GM18499 (cell line): Measurements from ENCODE around the gene PNMA6E.
"Not testable (repeated sequence)": the region's sequence is repeated elsewhere in the genome, so short reads cannot be mapped to it uniquely, and the experiment has no call there.

Experiments used
- ATAC-seq: cut with Tn5 transposase; IDR thresholded peaks from one replicate; pipeline ENCODE4 v1.9.1; 2021; ENCODE audit warnings: moderate number of reproducible peaks; ENCODE audit not compliant: insufficient read depth, unreplicated experiment

The PNMA6E gene

DNA sequence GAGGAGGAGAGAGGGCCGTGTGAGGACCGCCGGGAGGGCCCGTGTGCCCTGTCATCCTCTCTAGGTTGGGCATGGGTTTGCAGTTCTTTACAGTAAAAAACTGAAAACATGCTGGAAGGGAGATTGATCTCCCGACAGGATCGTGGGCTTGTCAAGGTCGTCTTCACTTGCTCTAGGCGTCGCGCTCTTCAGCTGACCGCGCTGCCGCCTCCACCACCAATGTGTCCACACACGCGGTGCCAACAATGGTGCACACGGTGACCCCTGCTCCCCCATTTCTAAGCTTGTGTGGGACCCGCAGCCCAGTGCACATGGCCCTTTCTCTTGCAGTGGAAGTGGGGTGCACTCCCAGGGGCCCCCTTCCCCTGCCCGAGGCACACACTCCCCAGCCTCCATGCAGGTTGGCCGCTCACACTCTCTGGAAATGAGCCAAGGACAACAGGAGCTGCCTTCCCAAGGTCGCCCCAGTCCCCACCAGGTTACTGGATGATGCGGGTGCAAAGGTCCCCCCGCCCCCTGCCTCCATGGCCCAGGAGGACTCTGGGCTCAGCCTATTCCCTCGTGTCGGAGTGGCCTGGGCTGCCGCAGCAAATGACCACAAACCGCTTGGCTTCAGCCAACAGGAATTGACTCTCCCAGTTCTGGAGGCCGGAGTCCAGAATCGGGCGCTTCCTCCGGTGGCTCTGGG, 8.4 kb upstream of the PNMA6E start:
- no peak for ATAC-seq

DNA sequence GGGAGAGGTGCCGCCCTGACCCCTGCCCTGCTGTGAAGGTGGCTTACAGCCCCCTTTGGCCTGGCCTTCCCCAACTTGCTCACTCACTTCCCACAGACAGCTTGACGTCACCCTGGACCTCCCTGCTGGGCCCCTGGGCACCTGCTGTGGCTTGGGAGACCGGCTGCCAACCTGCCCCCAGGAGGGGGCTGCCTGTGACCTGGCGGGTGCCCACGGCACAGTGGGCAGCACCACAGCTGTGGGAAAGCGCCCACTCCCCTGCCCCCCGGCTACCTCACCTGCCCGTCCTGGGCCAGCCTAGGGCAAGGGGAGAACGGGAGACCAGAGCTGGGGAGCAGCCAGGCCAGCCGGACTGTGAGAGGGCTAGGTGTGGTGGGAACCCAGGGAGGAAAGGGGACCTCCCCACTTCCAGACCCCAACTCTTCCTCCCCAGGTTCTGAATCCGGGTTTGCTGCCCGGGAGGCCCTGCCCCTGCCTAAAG, 7.8 kb upstream of the PNMA6E start:
- ATAC-seq, result no peak

DNA sequence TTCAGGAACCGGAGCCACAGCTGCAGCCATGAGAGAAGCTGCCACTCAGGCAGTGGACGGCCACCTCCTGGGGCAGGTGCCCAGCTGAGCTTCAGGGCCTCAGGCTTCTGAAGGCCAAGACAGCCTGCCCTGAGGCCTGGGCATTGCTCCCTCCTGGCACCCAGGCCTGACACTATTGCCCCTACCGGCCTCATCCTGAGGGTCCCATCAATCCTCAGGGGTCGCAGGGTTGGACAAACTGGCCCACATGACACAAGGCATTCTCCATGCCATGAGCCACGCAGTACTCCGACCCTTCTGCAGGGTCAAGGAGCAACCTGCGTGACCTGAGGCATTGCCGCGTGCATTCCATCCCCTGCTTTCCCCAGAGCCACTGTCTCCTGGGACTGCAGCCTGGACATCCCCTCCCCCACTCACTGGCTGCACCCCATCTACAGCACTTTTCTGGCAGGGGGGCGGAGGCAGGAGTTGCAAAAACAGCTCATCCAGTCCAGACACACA, 7.1 kb upstream of the PNMA6E start:
- no peak for ATAC-seq

DNA sequence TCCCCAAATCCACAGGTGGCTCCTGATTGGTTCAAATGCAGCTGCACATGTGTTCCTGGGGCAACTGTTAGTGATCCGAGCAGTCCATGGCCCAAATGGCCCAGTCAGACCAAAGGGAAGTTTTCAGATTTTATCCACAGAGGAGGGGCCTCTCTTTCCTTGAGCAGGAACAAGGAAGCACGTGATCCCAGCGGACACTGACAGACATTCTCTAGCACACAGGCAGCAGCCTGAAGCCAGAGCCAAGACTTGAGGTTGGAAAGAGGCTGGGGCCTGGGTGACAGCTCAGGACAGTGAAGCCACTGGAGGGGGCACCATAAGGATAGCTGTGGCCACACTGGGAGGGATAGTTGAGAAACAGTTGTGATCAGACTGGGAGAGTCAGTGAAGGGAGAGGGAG, 6.6 kb upstream of the PNMA6E start:
- no peak for ATAC-seq

DNA sequence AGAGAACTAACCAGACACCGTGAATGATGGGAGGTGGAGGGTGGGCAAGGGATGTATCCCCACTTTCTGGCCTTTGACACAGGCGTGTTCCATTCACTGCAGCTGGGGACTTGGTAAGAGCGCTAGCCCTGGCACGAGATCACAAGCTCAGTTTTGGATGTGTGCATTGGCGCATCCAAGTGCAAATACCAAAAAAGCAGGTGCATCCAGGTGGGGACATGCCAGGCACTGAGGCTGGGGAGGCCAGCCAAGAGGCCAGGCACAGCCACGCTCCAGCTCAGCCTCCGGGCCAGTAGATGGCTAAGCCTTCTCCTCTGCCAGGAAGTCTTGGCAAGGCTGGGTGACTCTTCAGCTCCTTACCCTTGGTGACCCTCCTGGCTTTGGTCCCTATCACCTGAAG, 5.8 kb upstream of the PNMA6E start:
- no peak for ATAC-seq

DNA sequence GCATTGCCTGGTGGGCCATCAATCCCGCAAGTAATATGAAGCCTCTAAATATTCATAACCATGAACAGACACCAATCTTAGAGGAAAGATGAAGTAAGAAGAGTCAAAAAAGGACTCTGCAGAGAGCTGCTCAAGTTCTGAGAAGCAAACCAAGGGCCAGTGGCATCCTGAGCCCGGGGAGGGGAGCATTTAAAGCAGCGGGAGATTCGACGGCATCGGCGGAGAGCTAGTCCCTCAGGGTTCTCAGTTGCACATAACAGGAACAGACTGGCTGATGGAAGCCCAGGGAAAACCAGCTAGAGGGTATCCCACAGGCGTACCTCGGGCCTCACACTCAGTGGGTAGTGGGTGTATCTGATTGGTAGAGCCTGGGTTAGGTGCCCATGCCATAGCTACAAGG, 4.9 kb upstream of the PNMA6E start:
- ATAC-seq, result no peak

DNA sequence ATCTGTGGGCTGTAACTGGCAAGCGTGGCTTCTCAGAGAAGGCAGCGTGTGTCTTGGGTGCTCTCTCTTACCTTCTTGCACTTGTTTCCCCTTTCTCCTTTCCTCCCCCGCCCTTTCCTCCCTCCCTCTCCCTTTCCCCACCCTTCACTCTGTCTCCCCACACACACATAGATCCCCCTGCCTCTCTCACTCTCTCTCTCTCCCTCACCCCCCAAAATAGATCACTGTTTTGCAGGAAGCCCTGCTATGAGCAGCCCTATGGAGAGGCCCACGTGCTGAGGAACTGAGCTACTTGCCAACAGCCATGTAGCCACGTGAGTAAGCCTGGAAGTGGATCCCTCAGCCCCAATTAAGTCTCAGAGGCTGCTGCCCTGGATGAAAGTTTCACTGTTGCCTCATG, 4.3 kb upstream of the PNMA6E start:
- ATAC-seq, result no peak

DNA sequence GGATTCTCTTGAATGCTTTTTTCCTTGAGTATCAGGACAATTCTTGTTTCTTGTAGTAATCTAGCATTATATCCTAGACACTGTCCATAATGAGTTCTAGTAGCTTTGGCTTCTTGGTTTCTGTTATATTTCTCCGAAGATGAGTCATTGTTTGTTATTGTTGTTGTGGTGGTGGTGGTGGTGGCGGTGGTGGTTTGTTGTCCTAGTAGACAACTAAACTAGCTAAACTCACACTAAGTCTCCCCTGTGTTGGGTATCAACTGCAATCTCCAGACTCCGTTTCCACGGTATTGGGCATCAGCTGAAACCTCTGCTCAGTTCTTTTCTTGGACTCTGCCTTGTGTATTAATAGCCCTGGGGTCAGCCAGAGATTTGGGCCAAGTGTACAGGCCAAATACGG, 3.2 kb upstream of the PNMA6E start:
- not testable (repeated sequence) for ATAC-seq

DNA sequence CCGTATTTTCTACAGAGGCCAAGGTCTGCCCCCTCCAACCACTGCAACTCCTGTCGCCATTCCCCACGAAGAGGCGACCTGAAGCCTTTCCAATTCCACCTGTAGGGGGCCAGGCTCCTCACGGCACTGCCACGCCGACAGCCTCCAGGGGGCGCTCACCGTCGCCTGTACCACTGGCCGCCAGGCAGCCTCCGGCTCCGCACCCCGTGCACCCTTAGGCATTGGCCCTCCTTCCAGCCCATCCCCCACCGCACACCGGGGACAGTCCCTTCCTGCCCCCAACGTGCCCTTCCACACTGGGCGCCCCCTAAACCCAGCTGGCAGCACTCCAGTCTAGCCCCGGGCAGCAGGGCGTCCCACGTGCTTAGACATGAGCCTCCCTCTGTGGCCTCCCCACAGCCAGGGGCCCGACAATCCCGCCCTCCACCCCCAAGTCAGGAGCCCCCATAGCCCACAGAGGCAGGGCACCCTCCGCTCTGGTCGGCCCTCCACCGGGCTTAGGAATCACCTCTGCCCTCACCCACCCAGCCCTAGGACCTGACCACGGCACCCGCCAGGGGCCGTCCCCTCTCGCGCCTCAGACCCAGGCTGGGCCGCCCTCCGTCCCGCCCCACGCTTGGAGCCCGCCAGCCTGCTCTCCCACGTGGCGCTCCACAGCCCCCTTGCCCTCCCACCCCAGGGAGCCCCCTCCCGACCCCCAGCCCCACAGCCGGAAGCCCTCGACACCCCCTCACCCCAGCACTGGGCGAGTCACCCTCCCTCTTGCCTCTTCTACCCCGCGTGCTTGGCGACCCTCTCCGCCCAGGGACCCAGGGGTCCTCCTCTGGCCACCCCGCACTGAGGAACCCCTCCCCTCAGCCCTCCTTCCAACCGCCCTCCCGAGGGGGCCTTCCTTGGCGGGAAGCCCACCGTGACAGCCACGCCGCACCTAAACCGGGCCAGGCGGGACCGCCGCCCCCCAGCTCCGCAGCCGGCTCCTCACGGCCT, 711 bp downstream of the PNMA6E start:
- ATAC-seq, result no peak

DNA sequence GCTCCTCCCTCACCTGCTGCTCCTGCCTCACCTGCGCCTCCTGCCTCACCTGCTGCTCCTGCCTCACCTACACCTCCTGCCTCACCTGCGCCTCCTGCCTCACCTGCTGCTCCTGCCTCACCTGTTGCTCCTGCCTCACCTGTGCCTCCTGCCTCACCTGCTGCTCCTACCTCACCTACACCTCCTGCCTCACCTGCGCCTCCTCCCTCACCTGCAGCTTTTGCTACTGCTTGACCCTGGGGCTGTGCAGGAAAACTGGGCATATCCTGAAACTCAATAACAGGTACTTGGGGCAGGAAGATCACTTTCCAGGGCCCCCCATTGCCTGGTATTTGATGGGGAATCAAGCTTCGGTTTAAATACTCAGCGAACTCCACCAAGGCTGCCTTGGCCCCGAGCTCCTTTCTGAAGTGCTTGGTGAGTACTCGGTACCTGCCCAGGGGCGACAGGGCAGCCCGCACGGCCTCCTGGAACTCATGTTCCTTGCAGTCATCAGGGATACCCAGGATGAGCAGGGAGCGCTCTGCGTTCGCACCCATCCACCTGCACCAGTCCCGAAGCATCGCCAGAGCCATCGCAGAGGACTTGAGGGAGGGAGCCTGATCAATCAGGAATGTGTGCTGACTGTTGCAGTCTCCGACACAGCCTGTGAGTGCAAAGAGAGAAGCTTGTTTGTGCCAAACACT, 2.7 kb downstream of the PNMA6E start:
- no peak for ATAC-seq

- ATAC-seq, result no peak
These were observed 3.7 kb downstream of the PNMA6E start for GRCh38 chrX:153397256-153397960.

DNA sequence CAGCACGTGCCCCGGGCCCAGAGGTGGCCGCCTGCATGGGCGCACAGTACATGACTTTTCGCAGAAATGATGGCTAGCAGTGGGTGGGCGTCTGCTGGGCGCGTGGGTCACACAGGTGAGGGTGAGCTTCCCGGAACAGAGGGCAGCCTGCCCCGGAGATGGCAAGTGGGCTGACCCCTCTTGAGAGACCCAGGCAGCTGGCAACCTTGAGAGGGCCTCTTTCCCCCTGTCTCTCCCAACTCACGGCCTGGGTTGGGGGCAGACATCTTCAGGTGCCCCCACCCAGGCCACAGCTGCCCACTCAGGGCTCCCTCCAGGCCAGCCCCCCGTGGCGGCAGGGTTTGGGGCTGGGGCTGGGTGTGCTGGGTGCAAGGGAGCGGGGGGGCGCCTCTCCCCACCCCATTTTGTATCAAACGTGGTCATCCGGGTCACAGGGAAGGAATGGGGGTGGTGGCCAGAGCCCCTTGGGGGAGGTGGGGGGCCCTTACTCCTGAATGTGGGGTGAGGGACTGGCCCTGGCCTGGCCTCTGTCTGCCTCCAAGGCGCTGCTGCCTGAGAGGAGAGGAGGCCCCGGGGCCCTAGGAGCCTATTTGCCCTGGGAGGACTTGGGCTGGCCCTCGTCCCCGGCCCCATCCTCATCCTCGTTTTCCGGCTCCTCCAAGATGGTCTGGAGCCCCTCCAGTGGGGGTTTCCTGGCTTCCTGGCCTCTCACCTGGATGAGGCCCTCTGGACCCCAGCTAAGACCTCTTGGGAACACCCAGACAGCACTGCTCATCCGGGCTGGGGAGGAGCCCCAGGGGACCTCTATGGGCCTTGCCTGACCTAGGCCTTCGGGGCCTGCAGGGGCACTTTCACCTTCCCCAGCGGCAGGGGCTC, 4.6 kb downstream of the PNMA6E start:
- ATAC-seq, result no peak

GRCh38 chrX:153395613-153396319, 5.4 kb downstream of the PNMA6E start:
- no peak for ATAC-seq

DNA sequence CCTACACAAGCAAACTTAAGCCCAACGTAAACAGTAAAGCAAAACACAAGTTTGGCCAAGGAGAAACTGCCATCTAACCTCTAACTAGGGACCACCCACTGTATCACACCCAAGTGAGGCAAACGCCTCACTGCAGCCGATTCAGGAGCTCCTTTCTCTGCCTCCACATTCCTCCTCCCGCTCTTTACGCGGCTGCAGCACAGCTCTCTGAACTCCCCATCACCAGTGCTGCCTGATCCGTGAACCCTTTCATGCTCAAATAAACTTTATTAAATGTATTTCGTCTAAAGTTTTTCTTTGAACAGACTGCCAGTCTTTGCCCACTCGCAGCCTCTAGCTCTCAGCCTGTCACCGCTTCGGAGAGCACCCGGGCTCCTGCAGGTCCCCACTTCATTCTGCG, 6.5 kb downstream of the PNMA6E start:
- ATAC-seq, result no peak

- no peak for ATAC-seq
These were observed 8.4 kb downstream of the PNMA6E start for GRCh38 chrX:153392642-153393321.

DNA sequence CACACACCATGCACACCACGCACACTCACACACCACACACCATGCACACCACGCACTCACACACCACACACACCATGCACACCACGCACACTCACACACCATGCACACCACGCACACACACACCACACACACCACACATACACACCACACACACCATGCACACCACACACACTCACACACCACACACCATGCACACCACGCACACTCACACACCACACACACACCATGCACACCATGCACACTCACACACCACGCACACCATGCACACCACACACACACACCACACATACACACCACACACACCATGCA, 11.7 kb downstream of the PNMA6E start:
- not testable (repeated sequence) for ATAC-seq

GRCh38 chrX:153388722-153389459, 12.3 kb downstream of the PNMA6E start:
- no peak for ATAC-seq
